Measurements from ENCODE around the gene LYPD1. TPM values are rescaled to one million over a fixed set of nuclear protein-coding genes. Genes with fewer than 3 reads are reported as not detected.

LYPD1 gene
- total and polyA plus RNA-seq, 10 of the 15 experiments (the other 5 are each of a cell fraction or from before 2014, with no cell fraction given), result not detected

GRCh38 chr2:132716954-132717353 lies 46.9 kb upstream of the LYPD1 start:
- no peak overlapping the region for H3K9ac ChIP-seq (ENCODE audit: control insufficient read depth, insufficient read depth, low read length)
- no TSS peak for BruUV-seq (replicated peaks)
- no peak overlapping the region for H3K27ac ChIP-seq (ENCODE audit: control insufficient read depth, insufficient read depth)
- SMC1A ChIA-PET (ENCODE audit: uncharacterized antibody, unreplicated experiment), result interaction anchor here (1.1 to 1.7 kb wide), 2 partner anchors 9 to 40 kb away, joined by 3 to 5 read pairs; no protein-coding TSS in a partner anchor
- DNase-seq (ENCODE audit: low read depth, low spot score) (no peak), FAIRE-seq (no peak), ATAC-seq (no peak)
- H3K4me2 ChIP-seq (ENCODE audit: control insufficient read depth, insufficient read depth), result no peak overlapping the region
- H3K9me3 ChIP-seq (replicated peaks; ENCODE audit: control insufficient read depth, insufficient read depth, low read length), result no peaks in the 10 kb centered on the region
- CTCF ChIA-PET, result interaction anchor here (0.6 kb wide), 1 partner anchor 128 kb away, joined by 3 read pairs; no protein-coding TSS in a partner anchor
- WGBS (ENCODE audit: insufficient coverage, insufficient replicate concordance, low lambda C conversion rate, missing lambda C conversion rate), result 0% methylated on average over 2 of the region's 2 CpGs
- RAD21 ChIA-PET (ENCODE audit: unreplicated experiment), result interaction anchor here (0.9 kb wide), 1 partner anchor 20 kb away, joined by 3 read pairs; no protein-coding TSS in a partner anchor
- no peaks in the 10 kb centered on the region for H3K79me2 ChIP-seq (ENCODE audit: control insufficient read depth, insufficient read depth, low read length)
- H3K27me3 ChIP-seq (replicated peaks in 1 of 2; ENCODE audit: control insufficient read depth in 2 of 2, insufficient read depth in 2 of 2, low read length in 1 of 2), result no peaks in the 10 kb centered on the region
- H3K4me1 ChIP-seq (ENCODE audit: control insufficient read depth, insufficient read depth, low read length), result no peaks in the 10 kb centered on the region
- no peak for TF ChIP-seq SP1 (IDR thresholded peaks at IDR 0.05; ENCODE audit: low read depth, low read length)
- no peaks in the 10 kb centered on the region for H4K20me1 ChIP-seq (ENCODE audit: control insufficient read depth, insufficient read depth)
- intact Hi-C loops (cut with micrococcal nuclease; ENCODE audit: unreplicated experiment), result no loop called here
- in situ Hi-C loops (cut with MboI), result no loop called here
- H3K36me3 ChIP-seq (ENCODE audit: control insufficient read depth in 2 of 2, insufficient read depth in 2 of 2, low read length in 1 of 2), result no peaks in the 10 kb centered on the region
- H2AFZ ChIP-seq (ENCODE audit: control insufficient read depth, low read depth, low read length), result no peak overlapping the region
- no peak overlapping the region for H3K4me3 ChIP-seq
- POLR2A ChIA-PET, result no interaction called here

DNA sequence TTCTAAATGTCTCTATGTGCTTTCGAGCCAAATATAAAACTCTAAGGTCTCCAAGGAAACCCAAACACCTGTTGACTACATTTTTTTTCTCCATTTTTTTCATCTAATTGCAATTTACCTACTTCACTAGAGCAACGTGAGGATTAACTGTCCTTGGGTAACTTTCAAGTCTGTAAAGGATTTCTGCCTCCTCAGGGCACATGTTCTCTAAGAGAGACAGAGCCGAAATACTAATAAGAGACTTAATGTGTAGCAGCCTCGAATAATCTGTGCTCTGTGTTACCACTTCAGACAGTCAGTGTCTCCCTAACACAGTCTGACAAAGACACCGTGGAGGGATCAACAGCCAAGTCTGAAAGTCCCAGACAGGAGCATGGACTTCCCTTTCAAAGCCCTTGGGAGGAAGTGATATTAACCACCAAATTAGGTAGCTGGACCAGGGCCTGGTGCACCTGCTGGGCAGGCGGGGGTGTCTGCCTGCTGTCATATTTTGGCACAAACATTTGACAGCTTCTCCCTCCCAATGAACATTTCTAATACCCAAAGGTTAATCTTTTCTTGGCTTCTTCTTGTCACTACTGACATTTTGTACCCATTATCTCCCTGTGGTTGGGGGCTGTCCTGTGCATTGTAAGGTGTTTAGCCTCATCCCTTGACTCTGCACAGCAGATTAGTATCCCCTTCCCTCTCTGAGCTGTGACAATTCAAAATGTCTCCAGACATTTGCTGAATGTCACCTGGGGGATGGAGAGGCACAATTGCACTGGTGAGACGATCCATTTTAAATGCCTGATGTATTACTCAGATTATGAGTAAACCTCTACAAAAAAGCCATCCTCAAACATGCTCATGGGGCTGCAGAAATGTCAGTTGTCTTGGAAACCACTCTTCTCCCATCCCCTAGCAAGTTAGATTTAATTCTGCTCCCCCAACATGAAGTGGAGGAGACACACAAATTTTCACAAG lies 45.7 kb upstream of the LYPD1 start:
- in situ Hi-C loops (cut with MboI), result no loop called here
- ChIA-PET POLR2A (no interaction called here), RAD21 (ENCODE audit: unreplicated experiment) (interaction anchor here (0.6 to 0.9 kb wide), 3 partner anchors 19 to 497 kb away, joined by 3 to 4 read pairs (median 4); no protein-coding TSS in a partner anchor)

More for the DNA sequence above, 45.7 kb upstream of the LYPD1 start:
- H3K79me2 ChIP-seq (ENCODE audit: control insufficient read depth, insufficient read depth, low read length), result no peaks in the 10 kb centered on the region
- no peaks in the 10 kb centered on the region for H3K27me3 ChIP-seq (replicated peaks in 1 of 2; ENCODE audit: control insufficient read depth in 2 of 2, insufficient read depth in 2 of 2, low read length in 1 of 2)
- H3K4me1 ChIP-seq (ENCODE audit: control insufficient read depth, insufficient read depth, low read length), result no peaks in the 10 kb centered on the region
- H3K4me2 ChIP-seq (ENCODE audit: control insufficient read depth, insufficient read depth), result no peak overlapping the region
- ATAC-seq (peak; percentile 91), DNase-seq (ENCODE audit: low read depth, low spot score) (no peak), FAIRE-seq (no peak)
- WGBS (ENCODE audit: insufficient coverage, insufficient replicate concordance, low lambda C conversion rate, missing lambda C conversion rate), result 5% methylated on average over 7 of the region's 7 CpGs
- H3K27ac ChIP-seq (ENCODE audit: control insufficient read depth, insufficient read depth), result no peak overlapping the region
- no TSS peak for BruUV-seq (replicated peaks)
- H4K20me1 ChIP-seq (ENCODE audit: control insufficient read depth, insufficient read depth), result no peaks in the 10 kb centered on the region
- intact Hi-C loops (cut with micrococcal nuclease; ENCODE audit: unreplicated experiment), result no loop called here
- H3K4me3 ChIP-seq, result no peak overlapping the region
- H2AFZ ChIP-seq (ENCODE audit: control insufficient read depth, low read depth, low read length), result no peak overlapping the region
- H3K36me3 ChIP-seq (ENCODE audit: control insufficient read depth in 2 of 2, insufficient read depth in 2 of 2, low read length in 1 of 2), result no peaks in the 10 kb centered on the region
- CTCF ChIA-PET, result interaction anchor here (0.5 to 1.0 kb wide), 2 partner anchors 146 to 168 kb away, joined by 3 to 4 read pairs; no protein-coding TSS in a partner anchor
- no peak overlapping the region for H3K9ac ChIP-seq (ENCODE audit: control insufficient read depth, insufficient read depth, low read length)
- TF ChIP-seq SPI1 (IDR thresholded peaks at IDR 0.05; ENCODE audit: borderline replicate concordance, insufficient read depth, low read depth, low read length) (peak; percentile 27; the same call in 1 of the 2 replicates), HDAC6 (IDR thresholded peaks at IDR 0.05; ENCODE audit: unreplicated experiment) (no peak), BHLHE40 (IDR thresholded peaks at IDR 0.05; ENCODE audit: borderline replicate concordance in 1 of 2, low read depth in 2 of 2, low read length in 1 of 2) (peak in 1 of 2 experiments; percentile 5; a peak in 1 of 4 replicates), ZSCAN29 (IDR thresholded peaks at IDR 0.05) (no peak), MEF2B (IDR thresholded peaks at IDR 0.05; ENCODE audit: partially characterized antibody, poor library complexity, severe bottlenecking) (peak; percentile 45), TCF12 (IDR thresholded peaks at IDR 0.05; ENCODE audit: low read depth, low read length) (0 out of 2 replicates have a peak, but pooled peaks have one; percentile 32), KLF5 (IDR thresholded peaks at IDR 0.05; ENCODE audit: partially characterized antibody) (no peak)
- TF ChIP-seq, protein P1, sequence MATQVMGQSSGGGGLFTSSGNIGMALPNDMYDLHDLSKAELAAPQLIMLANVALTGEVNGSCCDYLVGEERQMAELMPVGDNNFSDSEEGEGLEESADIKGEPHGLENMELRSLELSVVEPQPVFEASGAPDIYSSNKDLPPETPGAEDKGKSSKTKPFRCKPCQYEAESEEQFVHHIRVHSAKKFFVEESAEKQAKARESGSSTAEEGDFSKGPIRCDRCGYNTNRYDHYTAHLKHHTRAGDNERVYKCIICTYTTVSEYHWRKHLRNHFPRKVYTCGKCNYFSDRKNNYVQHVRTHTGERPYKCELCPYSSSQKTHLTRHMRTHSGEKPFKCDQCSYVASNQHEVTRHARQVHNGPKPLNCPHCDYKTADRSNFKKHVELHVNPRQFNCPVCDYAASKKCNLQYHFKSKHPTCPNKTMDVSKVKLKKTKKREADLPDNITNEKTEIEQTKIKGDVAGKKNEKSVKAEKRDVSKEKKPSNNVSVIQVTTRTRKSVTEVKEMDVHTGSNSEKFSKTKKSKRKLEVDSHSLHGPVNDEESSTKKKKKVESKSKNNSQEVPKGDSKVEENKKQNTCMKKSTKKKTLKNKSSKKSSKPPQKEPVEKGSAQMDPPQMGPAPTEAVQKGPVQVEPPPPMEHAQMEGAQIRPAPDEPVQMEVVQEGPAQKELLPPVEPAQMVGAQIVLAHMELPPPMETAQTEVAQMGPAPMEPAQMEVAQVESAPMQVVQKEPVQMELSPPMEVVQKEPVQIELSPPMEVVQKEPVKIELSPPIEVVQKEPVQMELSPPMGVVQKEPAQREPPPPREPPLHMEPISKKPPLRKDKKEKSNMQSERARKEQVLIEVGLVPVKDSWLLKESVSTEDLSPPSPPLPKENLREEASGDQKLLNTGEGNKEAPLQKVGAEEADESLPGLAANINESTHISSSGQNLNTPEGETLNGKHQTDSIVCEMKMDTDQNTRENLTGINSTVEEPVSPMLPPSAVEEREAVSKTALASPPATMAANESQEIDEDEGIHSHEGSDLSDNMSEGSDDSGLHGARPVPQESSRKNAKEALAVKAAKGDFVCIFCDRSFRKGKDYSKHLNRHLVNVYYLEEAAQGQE (IDR thresholded peaks at IDR 0.05; ENCODE audit: low read depth, low read length), result no peak
- SMC1A ChIA-PET (ENCODE audit: uncharacterized antibody, unreplicated experiment), result interaction anchor here (0.9 to 1.7 kb wide), 6 partner anchors 11 to 89 kb away, joined by 3 to 5 read pairs (median 3); no protein-coding TSS in a partner anchor
- H3K9me3 ChIP-seq (replicated peaks; ENCODE audit: control insufficient read depth, insufficient read depth, low read length), result no peaks in the 10 kb centered on the region
